Hepatocyte (in vitro differentiated cells): ENCODE data around the gene LAP3. TPM values are rescaled to one million over a fixed set of nuclear protein-coding genes. Genes with fewer than 3 reads are reported as not detected.

Experiments
- DNase-seq: peaks from one replicate; pipeline ENCODE4 v3.0.0-alpha.2; 2016; ENCODE audit warnings: low spot score
- H2AFZ ChIP-seq: fragments of 200-600 bp; sonication (generic); 2 replicates; pipeline ENCODE4 v1.6.0; 2016; ENCODE audit warnings: antibody characterized with exemption, mild to moderate bottlenecking
- H3K27ac ChIP-seq: fragments of 200-600 bp; sonication (generic); 2 replicates; pipeline ENCODE4 v1.5.1; 2016; ENCODE audit warnings: mild to moderate bottlenecking
- H3K27me3 ChIP-seq: fragments of 200-600 bp; sonication (generic); 2 replicates; pipeline ENCODE4 v1.6.1; 2016
- H3K36me3 ChIP-seq: fragments of 200-600 bp; sonication (generic); replicated peaks from 2 replicates; pipeline ENCODE4 v1.5.1; 2016; ENCODE audit warnings: low read depth; ENCODE audit not compliant: insufficient read depth
- H3K4me1 ChIP-seq: fragments of 200-600 bp; sonication (generic); 2 replicates; pipeline ENCODE4 v1.5.1; 2016; ENCODE audit warnings: mild to moderate bottlenecking, moderate library complexity; ENCODE audit not compliant: insufficient read depth
- H3K4me2 ChIP-seq: fragments of 200-600 bp; sonication (generic); 2 replicates; pipeline ENCODE4 v1.6.0; 2016
- H3K4me3 ChIP-seq: fragments of 200-600 bp; sonication (generic); 2 replicates; pipeline ENCODE4 v1.5.1; 2016; ENCODE audit warnings: mild to moderate bottlenecking
- H3K79me2 ChIP-seq: fragments of 200-600 bp; sonication (generic); 2 replicates; pipeline ENCODE4 v1.6.0; 2017; ENCODE audit warnings: mild to moderate bottlenecking
- H3K9me2 ChIP-seq: fragments of 200-600 bp; sonication (generic); replicated peaks from 2 replicates; pipeline ENCODE4 v1.6.0; 2017; ENCODE audit warnings: mild to moderate bottlenecking; ENCODE audit not compliant: insufficient read depth
- H3K9me3 ChIP-seq: fragments of 200-600 bp; sonication (generic); 2 replicates; pipeline ENCODE4 v1.5.1; 2016; ENCODE audit warnings: low read depth, mild to moderate bottlenecking
- H4K20me1 ChIP-seq: fragments of 200-600 bp; sonication (generic); 2 replicates; pipeline ENCODE4 v1.6.0; 2016; ENCODE audit warnings: mild to moderate bottlenecking; ENCODE audit not compliant: insufficient read depth, poor library complexity, severe bottlenecking
- EZH2 ChIP-seq: fragments of 200-600 bp; sonication (generic); IDR thresholded peaks from 2 replicates; pipeline ENCODE4 v1.6.1; 2016; ENCODE audit warnings: antibody characterized with exemption, mild to moderate bottlenecking, borderline replicate concordance
- EZH2phosphoT487 ChIP-seq: fragments of 200-600 bp; sonication (generic); IDR thresholded peaks from one replicate; pipeline ENCODE4 v1.6.1; 2018; ENCODE audit warnings: antibody characterized with exemption, mild to moderate bottlenecking, low read depth, moderate library complexity; ENCODE audit not compliant: unreplicated experiment, severe bottlenecking
- WGBS: methylation state at CpG from one replicate; pipeline ENCODE4 v1.1.6; 2016; ENCODE audit warnings: low lambda C conversion rate; ENCODE audit errors: missing lambda C conversion rate; 5-methylcytosine and 5-hydroxymethylcytosine counted together
- polyA plus RNA-seq: library from polyadenylated mRNA; unstranded; fragments of >200 nt; fragmentation: Nextera tagmentation; extraction: Ambion mirVana; gene quantifications from 2 replicates; pipeline ENCODE4 v1.2.1, GENCODE V29; 2016
- total RNA-seq: library from RNA; depleted of rRNA; stranded (reverse); fragments of >200 nt; gene quantifications from 2 replicates; pipeline ENCODE4 v1.2.3, GENCODE V29; 2014
- TF ChIP-seq, protein P1 (sequence below): fragments of 200-600 bp; sonication (generic); IDR thresholded peaks from 2 replicates; pipeline ENCODE4 v1.5.1; 2016; ENCODE audit warnings: antibody characterized with exemption, mild to moderate bottlenecking; ENCODE audit not compliant: poor library complexity

The LAP3 gene
- total and polyA plus RNA-seq, 2 experiments from 2014 or later: 53.2 to 76.4 TPM

DNA sequence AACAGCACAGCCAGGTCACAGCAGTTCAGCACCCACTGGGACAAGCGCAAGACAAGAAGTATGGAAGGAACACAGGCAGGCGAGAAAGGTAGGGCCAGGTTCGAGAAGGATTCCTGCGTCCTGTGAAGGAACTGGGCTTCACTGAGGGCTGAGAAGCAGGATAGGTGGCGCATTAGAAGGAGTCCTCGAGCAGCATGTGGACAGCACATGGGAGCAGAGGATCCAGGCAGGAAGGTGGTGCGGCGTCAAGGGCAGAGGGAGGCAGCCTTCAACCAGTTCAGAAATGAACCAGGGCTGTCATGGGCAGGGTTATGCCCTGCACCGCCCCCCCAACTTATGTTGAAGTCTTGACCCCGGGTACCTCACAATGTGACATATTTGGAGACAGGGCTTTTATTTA lies 30.8 kb upstream of the LAP3 start:
- H3K36me3 ChIP-seq: no peaks in the 10 kb centered on the region
- 88% methylated on average over 10 of the region's 10 CpGs for WGBS
- no peaks in the 10 kb centered on the region for H3K79me2 ChIP-seq
- no peak overlapping the region for H3K27ac ChIP-seq
- DNase-seq: no peak
- no peaks in the 10 kb centered on the region for H3K4me1 ChIP-seq
- no peak for TF ChIP-seq EZH2
- TF ChIP-seq, protein P1, sequence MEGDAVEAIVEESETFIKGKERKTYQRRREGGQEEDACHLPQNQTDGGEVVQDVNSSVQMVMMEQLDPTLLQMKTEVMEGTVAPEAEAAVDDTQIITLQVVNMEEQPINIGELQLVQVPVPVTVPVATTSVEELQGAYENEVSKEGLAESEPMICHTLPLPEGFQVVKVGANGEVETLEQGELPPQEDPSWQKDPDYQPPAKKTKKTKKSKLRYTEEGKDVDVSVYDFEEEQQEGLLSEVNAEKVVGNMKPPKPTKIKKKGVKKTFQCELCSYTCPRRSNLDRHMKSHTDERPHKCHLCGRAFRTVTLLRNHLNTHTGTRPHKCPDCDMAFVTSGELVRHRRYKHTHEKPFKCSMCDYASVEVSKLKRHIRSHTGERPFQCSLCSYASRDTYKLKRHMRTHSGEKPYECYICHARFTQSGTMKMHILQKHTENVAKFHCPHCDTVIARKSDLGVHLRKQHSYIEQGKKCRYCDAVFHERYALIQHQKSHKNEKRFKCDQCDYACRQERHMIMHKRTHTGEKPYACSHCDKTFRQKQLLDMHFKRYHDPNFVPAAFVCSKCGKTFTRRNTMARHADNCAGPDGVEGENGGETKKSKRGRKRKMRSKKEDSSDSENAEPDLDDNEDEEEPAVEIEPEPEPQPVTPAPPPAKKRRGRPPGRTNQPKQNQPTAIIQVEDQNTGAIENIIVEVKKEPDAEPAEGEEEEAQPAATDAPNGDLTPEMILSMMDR: no peak
- TF ChIP-seq EZH2phosphoT487: no peak
- H3K9me3 ChIP-seq: no peaks in the 10 kb centered on the region
- no peak overlapping the region for H2AFZ ChIP-seq
- no peaks in the 10 kb centered on the region for H4K20me1 ChIP-seq
- no peak overlapping the region for H3K4me3 ChIP-seq
- H3K4me2 ChIP-seq: no peak overlapping the region
- no peaks in the 10 kb centered on the region for H3K9me2 ChIP-seq
- H3K27me3 ChIP-seq: no peaks in the 10 kb centered on the region

DNA sequence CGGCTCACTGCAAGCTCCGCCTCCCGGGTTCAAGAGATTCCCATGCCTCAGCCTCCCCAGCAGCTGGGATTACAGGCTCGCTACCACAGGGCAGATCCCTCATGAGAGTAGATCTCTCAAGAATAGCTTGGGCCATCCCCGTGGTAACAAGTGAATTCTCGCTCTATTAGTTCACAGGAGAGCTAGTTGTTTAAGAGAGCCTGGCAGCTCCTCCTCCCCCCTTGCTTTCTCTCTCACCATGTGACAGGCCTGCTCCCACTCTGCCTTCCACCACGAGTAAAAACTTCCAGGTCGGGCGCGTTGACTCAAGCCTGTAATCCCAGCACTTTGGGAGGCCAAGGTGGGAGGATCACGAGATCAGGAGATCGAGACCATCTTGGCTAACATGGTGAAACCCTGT lies 30.3 kb upstream of the LAP3 start:
- Histone ChIP-seq H3K79me2 (no peaks in the 10 kb centered on the region), H3K4me3 (no peak overlapping the region), H2AFZ (no peak overlapping the region), H3K9me2 (no peaks in the 10 kb centered on the region), H3K36me3 (no peaks in the 10 kb centered on the region), H3K4me2 (no peak overlapping the region), H3K9me3 (no peaks in the 10 kb centered on the region), H3K27ac (no peak overlapping the region), H4K20me1 (no peaks in the 10 kb centered on the region), H3K27me3 (no peaks in the 10 kb centered on the region), H3K4me1 (no peaks in the 10 kb centered on the region)
- DNase-seq: no peak
- WGBS: 88% methylated on average over 12 of the region's 12 CpGs
- no peak for TF ChIP-seq EZH2phosphoT487
- TF ChIP-seq EZH2: no peak
- TF ChIP-seq, protein P1: no peak

DNA sequence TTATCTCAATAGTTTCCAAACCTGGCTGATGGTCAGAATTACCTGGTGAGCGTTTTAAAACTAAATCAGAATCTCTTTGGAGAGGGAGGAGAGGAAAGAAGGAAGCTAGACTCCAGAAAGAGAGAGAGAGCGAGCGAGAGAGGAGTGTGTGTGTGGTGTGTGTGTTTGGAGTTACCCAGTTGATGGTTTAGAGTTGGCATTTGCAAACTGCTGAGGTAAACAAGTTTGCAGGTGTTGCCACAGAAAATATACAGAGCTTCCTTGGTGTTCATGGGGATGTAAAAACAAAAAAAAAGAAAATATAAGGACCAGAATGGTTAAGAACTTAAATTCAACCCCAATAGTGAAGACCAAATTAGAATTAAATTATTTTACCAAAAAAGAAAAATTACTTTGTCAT lies 26.4 kb upstream of the LAP3 start:
- Histone ChIP-seq H3K27me3 (no peaks in the 10 kb centered on the region), H3K79me2 (no peaks in the 10 kb centered on the region), H2AFZ (no peak overlapping the region), H3K4me3 (no peak overlapping the region), H3K9me2 (no peaks in the 10 kb centered on the region), H3K9me3 (no peaks in the 10 kb centered on the region), H3K4me2 (no peak overlapping the region), H4K20me1 (no peaks in the 10 kb centered on the region), H3K4me1 (no peaks in the 10 kb centered on the region), H3K27ac (no peak overlapping the region), H3K36me3 (no peaks in the 10 kb centered on the region)
- 79% methylated on average over 3 of the region's 3 CpGs for whole genome bisulfite sequencing
- TF ChIP-seq EZH2phosphoT487: no peak
- TF ChIP-seq, protein P1: no peak
- TF ChIP-seq EZH2: no peak
- no peak for DNase-seq

DNA sequence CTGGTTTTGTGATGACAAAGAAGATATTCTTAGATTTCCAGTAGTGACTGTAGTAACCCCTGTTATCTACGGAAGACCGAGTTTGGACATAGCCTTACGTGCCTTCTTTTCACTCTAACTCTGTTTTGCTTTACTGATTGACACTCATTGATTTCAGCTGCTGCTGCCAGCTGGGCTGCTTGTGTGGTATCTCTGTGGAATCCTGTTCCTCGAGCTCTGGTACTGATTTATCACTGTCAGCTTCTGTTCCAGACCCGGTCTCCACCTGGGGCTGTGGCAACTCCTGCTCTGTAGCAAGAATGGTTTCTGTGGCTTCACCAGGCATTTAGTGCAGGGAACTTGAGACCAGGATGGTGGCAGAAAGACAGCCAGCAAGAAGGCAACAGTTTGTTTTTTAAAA lies 24.6 kb upstream of the LAP3 start:
- TF ChIP-seq, protein P1: no peak
- TF ChIP-seq EZH2phosphoT487 (no peak), EZH2 (no peak)
- no peaks in the 10 kb centered on the region for H3K9me3 ChIP-seq
- DNase-seq: no peak
- H3K4me3 ChIP-seq: no peak overlapping the region
- H3K27me3 ChIP-seq: no peaks in the 10 kb centered on the region
- no peak overlapping the region for H2AFZ ChIP-seq
- H3K4me2 ChIP-seq: no peak overlapping the region
- 25% methylated on average over 5 of the region's 5 CpGs for WGBS
- H3K36me3 ChIP-seq: no peaks in the 10 kb centered on the region
- no peak overlapping the region for H3K27ac ChIP-seq
- no peaks in the 10 kb centered on the region for H3K4me1 ChIP-seq
- no peaks in the 10 kb centered on the region for H3K9me2 ChIP-seq
- no peaks in the 10 kb centered on the region for H4K20me1 ChIP-seq
- H3K79me2 ChIP-seq: no peaks in the 10 kb centered on the region
